Ecto neural progenitor cell (in vitro differentiated cells): ENCODE data around the gene ZNHIT2.

Experiments
- DNase-seq: peaks from one replicate; pipeline ENCODE4 v3.0.0-alpha.2; 2018; ENCODE audit warnings: low spot score

The ZNHIT2 gene

GRCh38 chr11:65071907-65072630, 45.4 kb downstream of the ZNHIT2 start:
- DNase-seq = no peak

GRCh38 chr11:65069217-65069616, 48.3 kb downstream of the ZNHIT2 start:
- DNase-seq = no peak

- DNase-seq = no peak
These were observed 50.1 kb downstream of the ZNHIT2 start for GRCh38 chr11:65067446-65067845.

- DNase-seq = no peak
These were observed 50.7 kb downstream of the ZNHIT2 start for GRCh38 chr11:65066805-65067291.
